ENCODE results near the gene KRTAP20-2. TPM values are rescaled to one million over a fixed set of nuclear protein-coding genes. Genes with fewer than 3 reads are reported as not detected.

The KRTAP20-2 gene
- total and polyA plus RNA-seq, 10 of the 15 experiments (the other 5 are each of a cell fraction or from before 2014, with no cell fraction given), result not detected

GRCh38 chr21:30629200-30629599 is 5.8 kb upstream of the KRTAP20-2 start (continued):
- TF ChIP-seq RCOR1 (conservative IDR thresholded peaks at IDR 0.05; ENCODE audit: low read depth, low read length) (no peak), HDAC6 (IDR thresholded peaks at IDR 0.05; ENCODE audit: unreplicated experiment) (no peak), POLR2AphosphoS2 (IDR thresholded peaks at IDR 0.05; ENCODE audit: low read depth, low read length) (no peak), SMAD1 (IDR thresholded peaks at IDR 0.05; ENCODE audit: low read depth, partially characterized antibody) (no peak), NRF1 (conservative IDR thresholded peaks at IDR 0.05; ENCODE audit: low read depth, low read length) (no peak), TCF7 (IDR thresholded peaks at IDR 0.05; ENCODE audit: borderline replicate concordance) (no peak), TCF12 (IDR thresholded peaks at IDR 0.05; ENCODE audit: low read depth, low read length) (no peak), JUND (IDR thresholded peaks at IDR 0.05; ENCODE audit: low read depth, low read length) (no peak)
- TF ChIP-seq, protein P1, sequence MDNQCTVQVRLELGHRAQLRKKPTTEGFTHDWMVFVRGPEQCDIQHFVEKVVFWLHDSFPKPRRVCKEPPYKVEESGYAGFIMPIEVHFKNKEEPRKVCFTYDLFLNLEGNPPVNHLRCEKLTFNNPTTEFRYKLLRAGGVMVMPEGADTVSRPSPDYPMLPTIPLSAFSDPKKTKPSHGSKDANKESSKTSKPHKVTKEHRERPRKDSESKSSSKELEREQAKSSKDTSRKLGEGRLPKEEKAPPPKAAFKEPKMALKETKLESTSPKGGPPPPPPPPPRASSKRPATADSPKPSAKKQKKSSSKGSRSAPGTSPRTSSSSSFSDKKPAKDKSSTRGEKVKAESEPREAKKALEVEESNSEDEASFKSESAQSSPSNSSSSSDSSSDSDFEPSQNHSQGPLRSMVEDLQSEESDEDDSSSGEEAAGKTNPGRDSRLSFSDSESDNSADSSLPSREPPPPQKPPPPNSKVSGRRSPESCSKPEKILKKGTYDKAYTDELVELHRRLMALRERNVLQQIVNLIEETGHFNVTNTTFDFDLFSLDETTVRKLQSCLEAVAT (IDR thresholded peaks at IDR 0.05), result no peak
- TF ChIP-seq, protein P2, sequence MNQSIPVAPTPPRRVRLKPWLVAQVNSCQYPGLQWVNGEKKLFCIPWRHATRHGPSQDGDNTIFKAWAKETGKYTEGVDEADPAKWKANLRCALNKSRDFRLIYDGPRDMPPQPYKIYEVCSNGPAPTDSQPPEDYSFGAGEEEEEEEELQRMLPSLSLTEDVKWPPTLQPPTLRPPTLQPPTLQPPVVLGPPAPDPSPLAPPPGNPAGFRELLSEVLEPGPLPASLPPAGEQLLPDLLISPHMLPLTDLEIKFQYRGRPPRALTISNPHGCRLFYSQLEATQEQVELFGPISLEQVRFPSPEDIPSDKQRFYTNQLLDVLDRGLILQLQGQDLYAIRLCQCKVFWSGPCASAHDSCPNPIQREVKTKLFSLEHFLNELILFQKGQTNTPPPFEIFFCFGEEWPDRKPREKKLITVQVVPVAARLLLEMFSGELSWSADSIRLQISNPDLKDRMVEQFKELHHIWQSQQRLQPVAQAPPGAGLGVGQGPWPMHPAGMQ (IDR thresholded peaks at IDR 0.05; ENCODE audit: borderline replicate concordance), result no peak
- TF ChIP-seq, protein P3, sequence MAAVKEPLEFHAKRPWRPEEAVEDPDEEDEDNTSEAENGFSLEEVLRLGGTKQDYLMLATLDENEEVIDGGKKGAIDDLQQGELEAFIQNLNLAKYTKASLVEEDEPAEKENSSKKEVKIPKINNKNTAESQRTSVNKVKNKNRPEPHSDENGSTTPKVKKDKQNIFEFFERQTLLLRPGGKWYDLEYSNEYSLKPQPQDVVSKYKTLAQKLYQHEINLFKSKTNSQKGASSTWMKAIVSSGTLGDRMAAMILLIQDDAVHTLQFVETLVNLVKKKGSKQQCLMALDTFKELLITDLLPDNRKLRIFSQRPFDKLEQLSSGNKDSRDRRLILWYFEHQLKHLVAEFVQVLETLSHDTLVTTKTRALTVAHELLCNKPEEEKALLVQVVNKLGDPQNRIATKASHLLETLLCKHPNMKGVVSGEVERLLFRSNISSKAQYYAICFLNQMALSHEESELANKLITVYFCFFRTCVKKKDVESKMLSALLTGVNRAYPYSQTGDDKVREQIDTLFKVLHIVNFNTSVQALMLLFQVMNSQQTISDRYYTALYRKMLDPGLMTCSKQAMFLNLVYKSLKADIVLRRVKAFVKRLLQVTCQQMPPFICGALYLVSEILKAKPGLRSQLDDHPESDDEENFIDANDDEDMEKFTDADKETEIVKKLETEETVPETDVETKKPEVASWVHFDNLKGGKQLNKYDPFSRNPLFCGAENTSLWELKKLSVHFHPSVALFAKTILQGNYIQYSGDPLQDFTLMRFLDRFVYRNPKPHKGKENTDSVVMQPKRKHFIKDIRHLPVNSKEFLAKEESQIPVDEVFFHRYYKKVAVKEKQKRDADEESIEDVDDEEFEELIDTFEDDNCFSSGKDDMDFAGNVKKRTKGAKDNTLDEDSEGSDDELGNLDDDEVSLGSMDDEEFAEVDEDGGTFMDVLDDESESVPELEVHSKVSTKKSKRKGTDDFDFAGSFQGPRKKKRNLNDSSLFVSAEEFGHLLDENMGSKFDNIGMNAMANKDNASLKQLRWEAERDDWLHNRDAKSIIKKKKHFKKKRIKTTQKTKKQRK (IDR thresholded peaks at IDR 0.05; ENCODE audit: low read depth, low read length), result no peak
